A673 (cell line): Measurements from ENCODE around the gene ARHGAP35. TPM values are rescaled to one million over a fixed set of nuclear protein-coding genes. Genes with fewer than 3 reads are reported as not detected.

Experiments
- BruUV-seq: library from RNA; stranded (reverse); fragments of 400-500 nt; replicated peaks from 2 replicates; lab custom pipeline; 2021; lab: Mats Ljungman, UMichigan
- CTCF ChIA-PET: fragments of 300-600 bp; sonication (Branson Sonifier 250); formaldehyde crosslinking; loops from one replicate; lab custom pipeline; 2022; ENCODE audit warnings: antibody characterized with exemption; lab: Charles Lee
- POLR2A ChIA-PET: fragments of 300-600 bp; sonication (Branson Sonifier 250); formaldehyde crosslinking; loops from one replicate; lab custom pipeline; 2022; ENCODE audit warnings: antibody characterized with exemption; ENCODE audit not compliant: low non-redundant PET; lab: Charles Lee
- DNase-seq: peaks from one replicate; pipeline ENCODE4 v3.0.0-alpha.2; 2015; ENCODE audit warnings: low spot score
- H3K27ac ChIP-seq: fragments of 200-600 bp; sonication (generic); 2 replicates; pipeline ENCODE4 v1.5.1; 2016; ENCODE audit warnings: mixed run types, low read depth, mild to moderate bottlenecking, mixed read lengths, antibody characterized with exemption, low read length; ENCODE audit not compliant: poor library complexity, severe bottlenecking
- H3K27me3 ChIP-seq: fragments of 200-600 bp; sonication (generic); replicated peaks from 2 replicates; pipeline ENCODE4 v1.6.1; 2017; ENCODE audit warnings: mixed run types, low read depth, mild to moderate bottlenecking, mixed read lengths, antibody characterized with exemption, low read length; ENCODE audit not compliant: insufficient read depth, poor library complexity
- H3K36me3 ChIP-seq: fragments of 200-600 bp; sonication (generic); 2 replicates; pipeline ENCODE4 v1.6.1; 2016; ENCODE audit warnings: mixed run types, mild to moderate bottlenecking, mixed read lengths, antibody characterized with exemption, low read length; ENCODE audit not compliant: insufficient read depth, poor library complexity, severe bottlenecking
- H3K4me1 ChIP-seq: fragments of 200-600 bp; sonication (generic); 2 replicates; pipeline ENCODE4 v1.6.1; 2017; ENCODE audit warnings: mixed run types, mild to moderate bottlenecking, mixed read lengths, antibody characterized with exemption, low read length; ENCODE audit not compliant: insufficient read depth, poor library complexity, severe bottlenecking
- H3K4me3 ChIP-seq: fragments of 200-600 bp; sonication (generic); 2 replicates; pipeline ENCODE4 v1.5.1; 2016; ENCODE audit warnings: low read depth, mixed run types, mild to moderate bottlenecking, mixed read lengths, low read length; ENCODE audit not compliant: poor library complexity, severe bottlenecking
- H3K9me3 ChIP-seq: fragments of 200-600 bp; sonication (generic); 2 replicates; pipeline ENCODE4 v1.6.1; 2016; ENCODE audit warnings: mixed run types, low read depth, mild to moderate bottlenecking, mixed read lengths, antibody characterized with exemption, low read length; ENCODE audit not compliant: poor library complexity, severe bottlenecking
- EZH2 ChIP-seq: fragments of 200-600 bp; sonication (generic); IDR thresholded peaks from 2 replicates; pipeline ENCODE4 v1.6.1; 2017; ENCODE audit warnings: borderline replicate concordance, low read depth, mild to moderate bottlenecking, mixed read lengths, antibody characterized with exemption, low read length; ENCODE audit not compliant: poor library complexity, severe bottlenecking
- intact Hi-C: fragments of 100-400 bp; cut with micrococcal nuclease; formaldehyde crosslinking; loops from one replicate; pipeline ENCODE4 v1.10.0; 2022; ENCODE audit not compliant: unreplicated experiment
- total RNA-seq: library from RNA; stranded (reverse); gene quantifications from 2 replicates; pipeline ENCODE4 v1.2.3, GENCODE V29; 2021
- TF ChIP-seq, protein P1 (sequence below): fragments of 300-800, 200-600 bp; sonication (generic); conservative IDR thresholded peaks from 2 replicates; pipeline ENCODE4 v1.5.1; 2017; ENCODE audit warnings: low read depth, mild to moderate bottlenecking, antibody characterized with exemption, low read length, moderate library complexity, mixed read lengths

Gene ARHGAP35
- total RNA-seq, 1 experiment from 2014 or later, result 76.7 TPM

DNA sequence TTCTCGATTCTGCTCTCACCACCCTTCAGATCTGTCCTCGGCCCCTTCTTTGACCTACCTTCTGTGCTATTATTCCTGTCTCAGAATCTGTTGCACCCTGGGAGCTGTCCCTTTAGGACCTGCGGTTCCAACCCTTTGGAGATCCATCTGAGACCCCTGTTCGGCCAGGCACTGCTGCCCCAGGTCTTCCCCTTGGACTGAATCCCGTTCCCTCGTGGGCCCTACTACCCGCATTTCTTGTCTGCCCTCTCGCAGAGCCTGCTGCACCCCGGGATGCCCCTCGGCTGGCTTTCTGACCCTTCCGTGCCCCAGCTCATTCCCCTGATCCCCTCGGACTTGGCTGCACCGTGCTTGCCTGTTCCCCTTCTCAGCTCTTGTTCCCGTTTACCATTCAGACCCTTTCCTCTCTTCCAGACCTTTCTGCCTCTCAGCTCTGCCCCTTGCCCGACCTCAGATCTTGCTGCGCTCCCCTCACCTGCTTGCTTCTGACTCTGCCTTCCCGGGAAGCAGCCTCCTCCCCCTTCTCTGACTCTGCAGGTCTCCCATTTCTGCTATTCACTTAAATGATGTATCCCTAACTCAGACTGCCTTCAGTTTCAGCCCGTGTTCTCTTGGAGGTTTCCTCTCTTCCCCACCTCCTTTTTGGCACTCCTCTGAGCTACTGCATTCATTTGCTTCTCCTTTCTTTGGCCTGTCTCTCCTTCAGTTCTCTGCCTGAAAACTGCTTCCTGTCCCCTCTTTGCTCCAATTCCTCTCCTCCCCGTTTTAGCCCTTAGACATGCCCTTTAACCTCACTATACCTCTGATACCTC lies 1.1 kb downstream of the ARHGAP35 start:
- CTCF ChIA-PET, result no interaction called here
- no peaks in the 10 kb centered on the region for H3K27me3 ChIP-seq
- H3K9me3 ChIP-seq, result no peaks in the 10 kb centered on the region
- H3K36me3 ChIP-seq, result peaks cover 3% of the 10 kb centered on the region
- no TSS peak for BruUV-seq
- DNase-seq, result peak; percentile 28
- intact Hi-C loops, result no loop called here
- H3K4me1 ChIP-seq, result peaks cover 36% of the 10 kb centered on the region
- H3K27ac ChIP-seq, result peak overlapping the region; percentile 100
- POLR2A ChIA-PET, result no interaction called here
- TF ChIP-seq, protein P1, sequence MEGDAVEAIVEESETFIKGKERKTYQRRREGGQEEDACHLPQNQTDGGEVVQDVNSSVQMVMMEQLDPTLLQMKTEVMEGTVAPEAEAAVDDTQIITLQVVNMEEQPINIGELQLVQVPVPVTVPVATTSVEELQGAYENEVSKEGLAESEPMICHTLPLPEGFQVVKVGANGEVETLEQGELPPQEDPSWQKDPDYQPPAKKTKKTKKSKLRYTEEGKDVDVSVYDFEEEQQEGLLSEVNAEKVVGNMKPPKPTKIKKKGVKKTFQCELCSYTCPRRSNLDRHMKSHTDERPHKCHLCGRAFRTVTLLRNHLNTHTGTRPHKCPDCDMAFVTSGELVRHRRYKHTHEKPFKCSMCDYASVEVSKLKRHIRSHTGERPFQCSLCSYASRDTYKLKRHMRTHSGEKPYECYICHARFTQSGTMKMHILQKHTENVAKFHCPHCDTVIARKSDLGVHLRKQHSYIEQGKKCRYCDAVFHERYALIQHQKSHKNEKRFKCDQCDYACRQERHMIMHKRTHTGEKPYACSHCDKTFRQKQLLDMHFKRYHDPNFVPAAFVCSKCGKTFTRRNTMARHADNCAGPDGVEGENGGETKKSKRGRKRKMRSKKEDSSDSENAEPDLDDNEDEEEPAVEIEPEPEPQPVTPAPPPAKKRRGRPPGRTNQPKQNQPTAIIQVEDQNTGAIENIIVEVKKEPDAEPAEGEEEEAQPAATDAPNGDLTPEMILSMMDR, result no peak
- no peak for TF ChIP-seq EZH2
- peak overlapping the region; percentile 88 for H3K4me3 ChIP-seq

DNA sequence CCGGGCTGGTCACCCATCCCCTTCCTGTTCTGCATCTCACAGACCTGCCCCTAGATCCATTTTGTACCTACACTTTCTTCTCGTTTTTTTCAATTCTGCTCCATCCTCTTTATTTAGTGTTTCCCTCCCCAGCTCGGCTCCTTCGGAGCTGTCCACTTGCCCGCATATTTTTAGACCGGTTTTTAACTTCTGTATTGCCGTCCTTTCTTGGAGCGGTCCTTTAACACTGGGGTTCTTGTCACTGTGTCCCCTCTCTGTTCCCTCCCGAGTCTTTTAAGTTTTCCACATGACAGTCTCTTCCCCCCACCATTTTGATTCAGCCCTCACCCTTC lies 1.7 kb downstream of the ARHGAP35 start:
- peaks cover 3% of the 10 kb centered on the region for H3K36me3 ChIP-seq
- no peaks in the 10 kb centered on the region for H3K27me3 ChIP-seq
- CTCF ChIA-PET, result no interaction called here
- H3K4me3 ChIP-seq, result peak overlapping the region; percentile 88
- intact Hi-C loops, result no loop called here
- DNase-seq, result no peak
- TF ChIP-seq, protein P1, result no peak
- TF ChIP-seq EZH2, result no peak
- no TSS peak for BruUV-seq
- H3K4me1 ChIP-seq, result peaks cover 41% of the 10 kb centered on the region
- POLR2A ChIA-PET, result no interaction called here
- peak overlapping the region; percentile 100 for H3K27ac ChIP-seq
- no peaks in the 10 kb centered on the region for H3K9me3 ChIP-seq

DNA sequence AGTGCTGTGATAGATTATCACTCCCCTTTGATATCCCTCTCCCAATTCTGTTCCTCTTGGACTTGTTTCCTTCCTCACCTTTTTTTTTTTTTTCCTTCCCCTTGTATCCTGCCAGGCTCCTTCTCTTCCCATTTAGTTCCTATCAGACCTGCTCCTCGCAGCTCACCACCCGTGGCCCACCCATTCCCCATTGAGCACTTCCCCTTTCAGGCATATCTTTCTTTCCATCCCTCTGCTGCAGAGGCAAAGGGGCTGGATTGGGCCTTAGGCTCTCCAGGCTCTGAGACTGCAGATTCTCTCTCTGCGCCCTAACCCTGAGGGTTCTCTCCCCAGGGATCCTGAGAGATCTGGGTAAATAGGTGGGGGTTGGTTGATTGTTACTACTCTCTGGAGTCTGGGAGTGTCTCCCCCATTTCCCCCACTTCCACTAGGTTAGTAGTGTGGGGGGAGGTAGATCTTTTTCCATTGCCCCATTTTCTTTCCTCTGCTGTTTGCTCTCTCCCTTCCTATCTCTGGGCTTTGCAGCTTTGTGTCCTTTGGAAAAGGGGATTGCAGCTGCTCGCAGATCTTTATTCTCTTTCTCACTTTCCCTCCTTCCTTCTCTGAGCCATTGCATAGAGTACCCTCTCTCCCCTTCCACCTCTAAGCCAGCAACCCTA lies 2.3 kb downstream of the ARHGAP35 start:
- Histone ChIP-seq H3K4me1 (peaks cover 42% of the 10 kb centered on the region), H3K27ac (peak overlapping the region; percentile 100), H3K27me3 (no peaks in the 10 kb centered on the region), H3K36me3 (peaks cover 3% of the 10 kb centered on the region), H3K9me3 (no peaks in the 10 kb centered on the region), H3K4me3 (peak overlapping the region; percentile 88)
- CTCF ChIA-PET, result no interaction called here
- BruUV-seq, result no TSS peak
- TF ChIP-seq, protein P1, result no peak
- no peak for TF ChIP-seq EZH2
- POLR2A ChIA-PET, result interaction anchor here (0.6 kb wide), 1 partner anchor 413 kb away, joined by 4 read pairs; no protein-coding TSS in a partner anchor
- DNase-seq, result no peak
- intact Hi-C loops, result no loop called here
